ENCODE measurements around the gene PARP16.
A peak's percentile ranks its signal among the peaks of the same experiment; 100 is the strongest.
"Not testable (repeated sequence)": the region's sequence is repeated elsewhere in the genome, so short reads cannot be mapped to it uniquely, and the experiment has no call there.

Gene PARP16

DNA sequence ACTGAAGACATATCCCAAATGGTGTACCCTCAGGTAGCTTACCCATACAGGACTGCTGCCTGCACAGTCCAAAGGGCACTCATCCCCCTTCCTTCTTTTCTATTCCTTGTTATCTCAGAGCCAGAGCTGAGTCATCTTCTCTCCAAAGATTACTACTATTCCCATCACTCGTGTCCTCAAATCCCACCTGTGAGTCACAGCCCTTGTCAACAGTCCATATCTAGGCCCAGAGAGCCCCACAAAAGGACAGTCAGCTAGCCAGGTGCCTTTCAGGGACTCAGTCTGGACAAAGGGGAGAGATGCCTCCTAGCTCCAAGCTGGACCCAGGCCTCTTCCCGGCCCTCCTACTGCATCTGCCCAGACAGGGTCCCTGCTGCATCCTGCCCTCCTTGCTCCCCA lies 11.0 kb downstream of the PARP16 start:
- DNase-seq (ENCODE audit: low read depth in 2 of 2), result no peak

DNA sequence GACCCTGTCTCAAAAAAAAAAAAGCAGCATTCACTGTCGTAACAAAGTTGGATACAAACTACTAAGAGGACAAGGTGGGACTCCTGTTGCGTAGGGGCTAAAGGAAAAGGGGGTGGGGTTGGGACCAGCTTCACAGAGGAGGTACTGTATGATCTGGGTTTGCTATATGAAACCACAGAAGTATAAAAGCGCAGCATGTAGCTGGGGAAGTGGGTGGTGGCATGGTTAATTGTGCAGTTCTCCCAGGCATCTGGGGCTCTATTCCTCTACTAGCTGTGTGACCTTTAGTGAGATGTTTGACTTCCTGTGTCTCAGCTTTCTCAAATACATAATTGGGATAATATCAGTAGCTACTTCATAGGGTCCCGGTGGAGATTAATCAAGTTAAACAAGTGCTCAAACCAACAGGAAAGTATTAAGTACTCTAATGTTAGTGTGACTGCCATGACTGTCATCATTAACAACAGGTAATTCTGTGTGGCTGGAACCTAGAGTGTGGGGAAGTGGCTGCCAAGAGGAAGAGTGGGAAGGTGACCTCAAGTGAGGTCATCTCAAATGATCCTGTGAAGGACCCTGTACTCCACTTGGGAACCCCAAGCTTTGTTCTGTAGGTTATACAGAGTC lies 11.5 kb downstream of the PARP16 start:
- DNase-seq (ENCODE audit: low read depth in 2 of 2), result no peak

DNA sequence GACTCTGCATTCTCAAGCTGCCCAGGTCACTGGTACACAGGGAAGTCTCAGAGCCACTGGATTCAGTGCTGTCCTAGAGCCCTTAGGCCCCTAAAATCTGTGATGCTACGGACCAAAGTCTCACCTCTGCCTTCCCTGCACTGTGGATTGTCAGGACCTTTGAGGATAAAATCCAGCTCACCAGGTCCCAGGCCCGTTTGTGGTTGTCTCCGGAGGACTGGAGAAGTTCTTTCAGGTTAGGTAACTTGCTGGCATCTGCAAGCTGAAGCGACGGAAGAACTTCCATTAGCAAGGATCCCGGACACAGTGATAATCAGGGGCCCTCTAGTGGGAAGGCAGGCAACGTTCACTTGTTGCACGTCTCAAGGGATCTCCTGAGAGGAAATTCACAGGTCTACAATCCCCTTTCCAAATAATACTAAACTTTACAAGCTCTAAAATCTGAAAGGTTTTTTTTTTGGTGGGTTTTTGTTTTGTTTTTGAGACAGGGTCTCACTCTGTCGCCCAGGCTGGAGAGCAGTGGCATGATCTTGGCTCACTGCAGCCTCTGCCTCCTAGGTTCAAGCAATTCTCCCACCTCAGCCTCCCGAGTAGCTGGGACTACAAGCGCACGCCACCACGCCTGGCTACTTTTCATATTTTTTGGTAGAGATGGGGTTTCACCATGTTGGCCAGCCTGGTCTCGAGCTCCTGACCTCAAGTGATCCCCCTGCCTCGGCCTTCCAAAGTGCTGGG lies 15.7 kb downstream of the PARP16 start:
- peak in 1 of 2 experiments; percentile 10 for DNase-seq (ENCODE audit: low read depth in 2 of 2)

DNA sequence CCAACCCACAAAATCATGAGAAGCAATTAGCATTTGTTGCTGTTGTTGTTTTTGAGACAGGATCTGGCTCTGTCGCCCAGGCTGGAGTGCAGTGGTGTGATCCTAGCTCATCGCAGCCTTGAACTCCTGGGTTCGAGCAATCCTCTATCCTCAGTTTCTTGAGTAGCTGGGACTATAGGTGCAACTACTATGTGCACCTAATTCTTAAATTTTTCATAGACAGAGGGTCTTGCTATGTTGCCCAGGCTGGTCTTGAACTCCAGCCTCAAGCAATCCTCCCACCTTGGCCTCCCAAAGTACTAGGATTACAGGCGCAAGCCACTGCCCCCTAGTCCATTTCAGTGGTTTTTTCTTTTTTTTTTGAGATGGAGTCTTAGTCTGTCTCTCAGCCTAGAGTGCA lies 18.3 kb downstream of the PARP16 start:
- no peak for DNase-seq (ENCODE audit: low read depth in 2 of 2)

DNA sequence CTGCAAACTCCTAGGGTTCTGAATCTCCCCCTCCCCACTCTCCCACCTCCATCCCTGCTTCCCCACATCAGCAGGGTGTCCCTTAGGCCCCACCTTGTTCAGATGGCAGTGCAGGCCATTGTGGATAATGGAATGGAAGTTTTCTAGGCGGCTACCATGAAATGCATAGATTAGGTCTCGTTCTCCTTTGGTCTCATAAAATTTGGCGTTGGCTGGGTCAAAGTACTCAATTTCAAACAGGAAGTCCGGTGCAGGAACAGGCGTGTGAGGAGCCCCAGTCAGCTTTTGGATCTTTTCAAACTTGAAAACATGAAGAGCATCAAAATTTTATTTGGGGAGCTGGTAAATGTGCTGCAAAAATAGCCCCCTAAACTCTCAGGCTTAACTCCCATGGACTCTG lies 20.2 kb downstream of the PARP16 start:
- no peak for DNase-seq (ENCODE audit: low read depth in 2 of 2)

DNA sequence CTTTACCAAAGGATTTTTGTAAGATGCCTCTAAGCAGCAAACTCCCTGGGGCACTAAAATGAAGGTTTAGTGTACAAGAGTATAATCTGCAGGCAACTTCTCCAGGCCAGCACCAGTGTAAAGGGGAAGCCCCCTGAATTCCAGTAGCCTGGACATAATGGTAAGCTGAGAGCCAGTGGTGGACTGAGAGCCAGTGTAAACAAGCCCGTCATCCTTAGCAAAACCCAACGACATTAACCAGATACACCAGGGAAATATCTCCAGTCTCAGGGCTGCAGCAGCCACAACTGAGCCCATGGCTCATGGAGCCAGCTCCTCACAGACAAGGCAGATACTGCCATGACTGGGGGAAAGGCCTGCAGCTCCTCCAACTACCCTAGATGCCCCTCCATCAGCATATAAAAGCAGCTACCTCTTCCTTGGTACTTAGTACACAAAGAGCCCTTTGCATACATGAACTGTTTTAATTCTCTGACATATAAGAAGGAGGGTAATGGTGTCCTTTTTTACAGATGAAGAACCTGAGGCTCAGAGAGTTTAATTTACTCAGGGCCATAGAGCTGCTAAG lies 21.7 kb downstream of the PARP16 start:
- no peak for DNase-seq (ENCODE audit: low read depth in 2 of 2)

DNA sequence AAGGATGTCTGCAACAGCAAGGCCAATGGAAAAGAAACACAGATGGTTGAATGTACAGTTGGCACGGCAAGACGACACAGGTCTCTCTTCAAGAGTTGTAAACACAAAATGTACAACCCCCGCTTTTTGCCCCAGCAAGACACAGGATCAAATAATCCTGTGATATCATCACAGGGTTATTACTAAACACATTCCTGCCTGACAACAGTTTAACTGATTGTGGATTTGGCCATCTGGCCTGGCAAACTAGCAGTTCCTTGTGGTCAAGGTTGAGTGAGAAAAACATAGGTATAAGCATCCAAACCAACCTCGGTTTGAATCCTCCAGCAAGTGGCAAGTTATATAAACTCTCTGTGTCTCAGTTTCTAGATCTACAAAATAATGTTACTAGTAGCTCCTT lies 23.4 kb downstream of the PARP16 start:
- DNase-seq (ENCODE audit: low read depth in 2 of 2), result no peak

DNA sequence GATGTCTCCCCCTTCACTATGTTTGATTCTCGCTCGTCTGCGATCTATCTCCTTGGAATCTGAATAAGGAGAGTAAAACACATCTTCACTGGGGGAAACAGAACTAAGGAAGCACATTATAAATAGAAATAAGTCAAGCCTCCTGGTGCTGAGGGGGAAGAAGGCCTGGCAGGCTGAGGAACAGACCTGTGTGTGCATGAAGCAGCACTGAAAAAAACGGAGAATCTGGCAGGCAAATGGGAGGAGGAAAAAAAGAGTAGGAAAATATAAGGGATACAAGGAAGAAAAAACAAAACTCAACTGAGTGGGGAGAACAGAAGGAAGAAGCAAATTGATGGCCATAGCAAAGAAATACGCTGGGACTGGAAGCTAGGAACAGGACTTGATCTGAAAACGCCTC lies 25.7 kb downstream of the PARP16 start:
- no peak for DNase-seq (ENCODE audit: low read depth in 2 of 2)

DNA sequence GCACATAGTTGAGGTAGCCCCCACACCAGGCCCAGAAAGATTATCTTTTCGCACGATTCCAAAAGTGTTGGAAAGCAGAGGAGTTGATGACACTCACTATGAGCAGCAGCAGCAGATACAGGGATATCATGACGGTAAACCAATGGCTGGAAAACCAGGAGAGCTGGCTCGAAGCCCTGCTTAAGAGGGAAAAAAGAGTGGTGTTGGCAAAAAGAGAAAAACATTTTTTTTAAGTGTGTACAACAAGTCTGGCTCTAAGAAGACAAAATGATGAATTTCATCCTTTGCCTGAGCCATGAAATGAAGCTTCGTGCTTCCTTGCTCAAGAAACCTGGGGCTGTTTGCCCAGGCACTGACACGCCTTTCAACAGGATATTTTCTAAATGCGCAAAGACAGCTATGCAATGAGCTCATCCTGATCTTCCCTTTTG lies 27.3 kb downstream of the PARP16 start:
- no peak for DNase-seq (ENCODE audit: low read depth in 2 of 2)

DNA sequence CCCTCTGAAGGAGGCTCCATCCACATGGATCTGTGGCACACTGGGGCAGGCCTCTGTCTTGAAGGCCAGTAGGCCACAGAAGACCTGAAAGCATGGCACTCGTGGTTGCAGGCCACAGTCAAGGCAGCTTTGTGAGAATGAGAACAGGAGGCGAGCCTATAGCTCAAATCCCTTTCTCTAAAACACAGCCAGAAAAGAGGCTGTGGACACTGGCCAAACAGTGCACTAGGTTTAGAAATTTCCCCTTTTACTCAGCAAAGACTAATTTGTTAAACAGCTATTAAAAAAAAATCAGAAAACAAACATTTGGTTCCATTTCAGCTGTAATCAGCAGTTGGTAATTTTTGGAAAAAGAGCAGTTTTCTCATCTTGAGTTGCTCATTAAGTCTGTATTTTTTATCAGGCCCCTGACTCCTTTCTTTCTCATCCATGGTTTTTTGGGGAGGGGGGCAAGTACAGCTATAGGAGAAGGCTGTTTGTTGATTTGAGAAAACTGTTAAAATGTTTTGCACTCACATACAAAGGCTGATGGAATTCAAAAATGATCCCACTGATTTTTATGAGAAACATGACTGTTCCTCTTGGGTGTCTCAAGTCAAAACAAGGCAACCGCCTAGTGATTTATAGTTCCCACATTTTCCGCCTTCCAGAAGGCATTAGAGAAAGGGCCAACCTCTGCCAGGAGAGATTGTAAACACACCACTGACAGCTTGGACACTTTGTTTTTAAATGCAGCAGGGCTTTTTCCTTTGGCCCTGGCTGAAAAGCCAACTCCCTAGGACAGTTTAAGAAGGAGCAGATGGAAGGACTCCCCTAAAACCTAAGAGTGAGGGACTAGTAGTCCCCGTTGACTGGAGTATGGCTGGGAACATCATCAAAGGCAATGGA lies 28.1 kb downstream of the PARP16 start:
- no peak for DNase-seq (ENCODE audit: low read depth in 2 of 2)

DNA sequence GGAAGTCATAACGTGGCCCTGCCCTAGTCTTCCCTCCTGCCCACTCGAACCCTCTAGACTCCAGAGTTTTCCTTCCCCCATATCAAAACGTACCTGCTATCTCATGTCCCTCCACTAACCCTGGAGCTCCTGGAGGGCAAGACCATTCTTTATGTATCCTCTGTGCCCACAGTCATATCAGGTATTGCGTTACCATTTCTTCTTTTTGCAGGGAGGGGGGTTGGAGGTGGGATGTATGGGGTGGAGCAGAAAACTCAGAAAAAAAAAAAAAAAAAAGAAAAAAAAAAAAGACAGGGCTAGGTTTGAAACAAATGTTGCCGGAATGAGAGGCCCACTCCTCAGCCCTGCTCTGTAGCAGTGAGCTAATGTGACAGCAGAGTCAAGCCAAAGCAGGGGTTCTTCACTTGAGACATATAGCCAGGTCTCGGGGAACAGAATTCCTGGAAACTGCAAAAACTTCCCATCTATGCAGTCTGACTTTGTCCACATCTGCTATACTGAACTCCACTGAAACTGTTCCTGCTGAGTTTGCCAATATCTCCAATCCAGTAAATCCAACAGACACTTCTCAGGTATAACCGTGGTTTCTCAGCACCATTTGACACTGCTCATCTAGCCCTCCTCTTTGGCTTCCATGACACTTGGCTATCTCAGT lies 31.1 kb downstream of the PARP16 start:
- DNase-seq (ENCODE audit: low read depth in 2 of 2), result no peak

DNA sequence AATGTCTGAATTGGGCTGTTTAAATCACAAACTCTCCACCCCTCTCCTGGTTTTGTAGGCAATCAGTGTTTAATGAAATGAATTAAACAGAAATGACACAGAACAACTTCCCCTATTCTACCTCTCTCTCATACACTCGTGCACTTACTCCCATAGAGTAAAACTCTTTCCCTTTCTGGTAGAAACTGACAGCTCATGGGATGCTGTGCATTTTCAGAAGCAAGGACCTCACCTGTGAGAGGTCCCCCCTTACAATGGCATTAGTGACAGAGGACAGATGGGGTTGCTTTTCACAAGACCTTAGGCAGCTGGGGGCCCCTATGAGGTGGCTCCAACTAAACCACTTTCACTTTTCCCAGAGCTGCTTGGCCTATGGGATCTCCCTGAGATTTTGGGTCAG lies 31.9 kb downstream of the PARP16 start:
- DNase-seq (ENCODE audit: low read depth in 2 of 2), result no peak

DNA sequence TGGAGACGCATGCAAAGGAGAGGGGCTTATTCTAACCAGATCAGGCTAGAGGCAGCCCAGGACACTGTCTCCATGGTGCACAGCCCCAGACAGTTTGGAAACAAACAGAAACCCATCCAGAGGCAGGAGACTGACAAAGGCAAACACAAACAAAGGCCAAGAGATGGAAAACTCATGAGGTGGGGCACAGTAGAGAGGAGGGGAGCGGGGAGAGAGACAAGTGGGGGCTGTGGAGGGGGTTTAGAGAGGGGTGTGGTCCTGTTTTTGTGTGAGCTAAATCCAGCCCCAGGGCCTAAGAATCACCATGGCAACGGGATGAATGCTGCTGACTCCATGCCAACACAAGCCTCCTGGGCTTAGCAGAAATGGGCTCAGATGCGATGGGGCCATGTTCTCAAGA lies 32.3 kb downstream of the PARP16 start:
- no peak for DNase-seq (ENCODE audit: low read depth in 2 of 2)

DNA sequence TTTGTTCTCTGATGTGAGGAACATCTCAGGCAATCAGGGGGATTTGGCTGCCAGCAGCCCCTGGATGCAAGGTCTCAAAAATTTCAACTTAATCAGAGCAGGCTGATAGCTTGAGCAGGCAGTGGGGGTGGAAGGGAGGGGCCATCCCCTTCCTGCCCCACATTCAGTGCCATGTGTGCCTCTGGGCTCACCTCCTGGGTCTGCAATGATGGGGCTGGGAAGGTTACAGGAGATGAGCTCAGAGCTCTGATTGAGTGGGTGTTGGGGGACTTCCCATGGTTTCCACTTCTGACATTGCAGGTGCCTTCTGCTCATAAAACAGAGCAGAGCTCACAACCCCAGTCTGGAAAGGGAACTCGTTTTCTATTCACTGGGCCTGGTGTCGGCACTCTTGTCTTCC lies 37.0 kb downstream of the PARP16 start:
- peak; percentile 44 to 63 for DNase-seq (ENCODE audit: low read depth in 2 of 2)

DNA sequence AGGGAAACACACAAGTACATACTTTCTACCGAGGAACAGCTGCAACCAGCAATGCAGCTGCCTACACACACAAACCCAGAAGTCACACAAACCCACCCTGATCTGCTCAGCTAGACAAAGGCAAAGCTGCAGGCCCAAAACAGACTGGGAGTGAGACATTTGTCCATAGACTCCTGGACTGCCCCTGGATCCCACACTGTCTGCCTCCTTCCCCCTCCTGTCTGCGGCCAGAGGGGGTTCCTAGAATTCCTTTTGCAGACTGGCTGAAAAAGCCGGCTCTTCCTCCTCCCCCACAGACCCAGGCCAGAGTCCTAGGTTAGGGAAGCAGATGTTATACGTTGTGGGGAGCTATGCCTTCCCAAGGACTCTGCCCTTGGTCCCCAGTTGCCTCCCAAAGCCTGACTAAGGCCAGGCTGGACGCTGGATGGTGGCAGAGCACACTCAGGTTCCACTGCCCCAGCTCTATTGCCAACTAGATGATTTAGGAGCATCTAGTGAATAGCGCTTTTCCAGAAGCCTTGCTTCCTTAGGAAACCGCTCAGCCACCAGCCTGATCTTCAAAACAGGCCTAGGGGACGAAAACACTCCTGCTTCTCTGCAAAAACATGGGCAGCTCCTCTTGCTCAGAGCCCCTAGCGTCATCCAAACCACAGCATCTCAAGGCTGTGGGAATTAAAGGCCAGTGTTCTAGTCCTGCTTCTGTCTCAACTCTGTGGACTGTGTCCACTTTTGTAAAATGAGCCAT lies 38.0 kb downstream of the PARP16 start:
- no peak for DNase-seq (ENCODE audit: low read depth in 2 of 2)

DNA sequence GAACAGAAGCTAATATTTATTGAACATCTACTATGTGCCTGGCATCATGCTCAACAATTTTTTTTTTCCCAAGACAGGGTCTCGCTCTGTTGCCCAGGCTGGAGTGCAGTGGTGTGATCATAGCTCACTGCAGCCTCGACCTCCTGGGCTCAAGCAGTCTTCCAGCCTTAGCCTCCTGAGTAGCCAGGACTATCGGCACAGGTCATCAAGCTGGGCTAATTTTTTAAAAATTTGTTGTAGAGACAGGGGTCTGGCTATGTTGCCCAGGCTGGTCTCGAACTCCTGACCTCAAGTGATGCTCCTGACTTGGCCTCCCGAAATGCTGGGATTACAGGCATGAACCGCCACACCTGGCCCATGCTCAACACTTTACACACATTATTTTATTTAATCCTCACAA lies 39.7 kb downstream of the PARP16 start:
- DNase-seq (ENCODE audit: low read depth in 2 of 2), result no peak

DNA sequence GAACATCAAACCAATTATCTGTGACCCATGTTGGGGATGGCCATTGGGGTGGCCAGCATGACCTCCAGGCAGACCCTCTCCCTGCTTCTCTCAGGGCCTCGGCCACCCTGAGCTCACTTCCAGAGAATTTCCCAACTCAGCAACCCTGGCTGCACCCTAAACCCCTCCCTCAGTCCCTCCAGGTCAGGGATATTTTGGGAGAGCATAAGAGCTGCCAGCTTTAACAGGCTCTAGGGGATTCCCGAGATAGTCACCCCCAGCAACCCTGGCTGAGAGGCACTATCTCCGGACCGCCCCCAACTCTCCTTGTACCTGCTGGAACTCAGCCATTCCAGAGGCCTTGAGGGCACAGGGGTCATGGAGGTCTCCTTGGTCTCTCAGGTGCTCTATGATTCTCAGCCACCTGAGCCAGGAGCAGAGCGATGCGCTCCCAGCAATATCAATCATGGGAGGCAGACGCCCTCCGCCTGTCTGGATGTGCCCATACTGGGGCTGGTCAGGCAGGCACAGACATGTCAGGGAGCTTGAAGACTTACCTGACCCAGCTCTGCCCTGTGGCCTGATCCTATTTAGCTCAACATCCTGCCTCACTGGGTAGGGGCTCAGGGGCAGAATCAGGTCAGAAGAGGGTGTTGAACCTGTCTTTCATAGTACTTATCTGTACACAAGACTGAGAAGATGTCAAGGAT lies 40.5 kb downstream of the PARP16 start:
- DNase-seq (ENCODE audit: low read depth in 2 of 2), result no peak

DNA sequence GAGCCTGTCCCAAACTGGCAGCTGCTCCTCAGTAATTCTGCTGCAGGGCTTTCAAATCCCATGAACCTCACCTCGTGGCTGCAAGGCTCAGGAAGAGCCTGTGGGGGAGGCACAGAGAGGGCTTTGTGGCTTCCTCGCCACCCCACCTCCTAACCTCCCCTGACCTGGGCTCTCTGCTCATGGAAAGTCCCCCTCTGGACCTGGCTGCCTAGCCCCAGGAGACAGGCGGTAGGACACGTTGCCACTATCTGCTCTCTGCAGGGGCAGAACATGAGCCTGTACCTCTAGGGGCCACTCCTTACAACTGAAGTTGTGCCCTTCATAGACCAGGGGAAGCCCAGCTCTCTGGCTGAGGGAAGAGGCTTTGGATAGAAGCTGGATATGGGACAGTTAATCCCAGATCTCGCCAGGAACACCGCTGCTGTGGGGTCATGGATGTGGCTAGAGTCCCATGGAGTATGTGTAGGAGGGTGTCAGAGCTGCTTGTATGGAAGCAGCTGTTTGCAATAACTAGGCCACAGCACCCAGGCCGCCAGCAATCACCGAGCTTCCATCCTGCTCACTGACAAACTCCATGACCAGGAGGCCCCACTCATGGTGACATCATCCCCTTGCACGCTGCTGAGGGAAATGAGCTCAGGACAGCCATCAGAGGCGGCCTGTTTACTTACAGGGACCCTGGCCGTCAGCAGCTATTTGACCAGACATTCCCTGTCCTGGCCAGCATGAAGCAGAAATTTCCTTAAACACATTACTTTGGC lies 41.4 kb downstream of the PARP16 start:
- no peak for DNase-seq (ENCODE audit: low read depth in 2 of 2)

DNA sequence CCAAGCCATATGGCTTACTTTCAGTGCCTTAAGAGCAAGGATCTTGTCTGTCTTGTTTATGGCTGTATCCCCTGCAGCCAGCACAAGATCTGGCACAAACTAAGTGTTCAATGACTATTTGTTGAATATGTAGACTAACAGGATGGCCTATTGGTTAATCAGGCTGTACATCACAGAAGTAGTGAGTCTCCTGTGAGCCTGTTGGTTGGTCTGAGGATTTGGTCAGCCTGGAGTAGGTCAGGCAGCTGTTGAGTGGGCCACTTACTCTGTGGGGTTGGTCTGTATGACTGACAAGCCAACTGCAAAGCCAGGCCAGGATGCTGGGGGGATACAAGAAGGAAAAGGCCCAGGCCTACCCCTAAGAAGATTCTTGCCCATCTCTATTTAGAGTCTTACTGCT lies 42.0 kb downstream of the PARP16 start:
- no peak for DNase-seq (ENCODE audit: low read depth in 2 of 2)

DNA sequence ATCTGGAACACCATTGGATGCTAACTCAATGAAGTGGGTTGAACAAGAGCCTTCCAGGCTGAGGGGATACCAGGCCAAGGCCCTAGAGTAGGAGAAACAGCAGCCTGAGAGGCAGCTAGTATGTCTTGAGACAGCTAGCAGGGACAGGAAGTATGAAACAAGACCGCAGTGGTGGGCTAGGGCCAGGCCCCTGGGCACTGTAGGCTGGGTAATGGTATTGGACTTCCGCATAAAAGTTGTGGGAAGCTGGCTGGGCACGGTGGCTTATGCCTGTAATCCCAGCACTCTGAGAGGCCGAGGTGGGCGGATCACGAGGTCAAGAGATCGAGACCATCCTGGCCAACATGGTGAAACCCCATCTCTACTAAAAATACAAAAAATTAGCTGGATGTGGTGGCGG lies 50.2 kb downstream of the PARP16 start:
- not testable (repeated sequence) for DNase-seq (ENCODE audit: low read depth in 2 of 2)
